Measurements from ENCODE around the gene ZC3HAV1. TPM values are rescaled to one million over a fixed set of nuclear protein-coding genes. Genes with fewer than 3 reads are reported as not detected.

The ZC3HAV1 gene
- total and polyA plus RNA-seq, 2 of the 13 experiments (the other 11 are each of a cell fraction or from before 2014, with no cell fraction given) = 12.7 to 23.7 TPM

DNA sequence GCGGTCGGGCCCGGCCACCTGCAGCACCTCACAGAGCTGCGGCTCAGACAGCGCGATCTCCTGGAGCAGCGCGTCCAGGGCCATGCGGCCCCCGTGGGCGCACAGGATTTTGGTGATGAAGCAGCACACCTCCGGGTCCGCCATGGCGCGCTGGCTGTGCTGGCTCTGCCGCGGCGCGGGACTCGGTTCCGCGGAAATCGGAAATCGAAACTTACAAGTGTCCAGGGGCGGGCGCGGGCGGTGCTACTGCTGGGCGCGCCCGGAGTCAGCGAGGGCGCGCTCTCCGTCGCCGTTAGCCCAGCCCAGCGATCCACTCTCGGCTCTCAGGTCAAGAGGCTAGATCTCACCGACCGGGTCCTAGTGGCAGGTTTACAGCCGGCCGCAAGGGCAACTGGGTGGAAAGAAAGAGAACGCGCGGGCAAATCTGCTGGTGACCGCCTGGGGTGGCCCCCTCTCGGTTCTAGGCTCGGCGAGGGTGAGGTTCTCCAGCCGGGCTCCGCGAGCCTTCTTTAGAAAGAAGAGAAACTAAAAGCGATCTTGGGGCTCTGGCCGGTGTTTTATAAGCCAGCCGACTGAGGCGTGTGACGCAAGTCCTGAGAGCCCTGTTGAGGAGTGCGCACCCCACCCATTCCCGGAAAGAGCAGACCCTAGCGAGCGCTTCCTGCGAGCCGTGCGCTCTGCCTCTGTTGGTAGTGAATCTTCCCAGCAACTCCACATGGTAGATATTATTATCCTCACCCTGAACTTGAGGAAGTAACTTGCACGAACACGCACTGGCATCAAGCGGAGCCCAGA is at the start of gene ZC3HAV1 (continued):
- TF ChIP-seq ATF7 (IDR thresholded peaks at IDR 0.05) = no peak
- no peak for TF ChIP-seq ATF7 (CRISPR knock-in tag; IDR thresholded peaks at IDR 0.05)
- TF ChIP-seq ZSCAN30 (CRISPR knock-in tag; IDR thresholded peaks at IDR 0.05) = 0 out of 2 replicates have a peak, but pooled peaks have one; percentile 7
- TF ChIP-seq RFX1 (IDR thresholded peaks at IDR 0.05) = no peak
- peak; percentile 29; the same call in 1 of the 2 replicates for TF ChIP-seq ZBTB7B (CRISPR knock-in tag; IDR thresholded peaks at IDR 0.05)
- no peak for TF ChIP-seq ZNF652 (CRISPR knock-in tag; IDR thresholded peaks at IDR 0.05; ENCODE audit: borderline replicate concordance, low read depth)
- TF ChIP-seq KLF6 (CRISPR knock-in tag; IDR thresholded peaks at IDR 0.05) = peak; percentile 19; the same call in 1 of the 2 replicates
- 0 out of 2 replicates have a peak, but pooled peaks have one; percentile 24 for TF ChIP-seq GFI1 (CRISPR knock-in tag; IDR thresholded peaks at IDR 0.05; ENCODE audit: borderline replicate concordance)
- peak; percentile 77; the same call in 1 of the 2 replicates for TF ChIP-seq NFKB2 (CRISPR knock-in tag; IDR thresholded peaks at IDR 0.05; ENCODE audit: borderline replicate concordance)
- TF ChIP-seq FOSL2 (CRISPR knock-in tag; IDR thresholded peaks at IDR 0.05) = peak; percentile 2; the same call in 1 of the 2 replicates
- 0 out of 2 replicates have a peak, but pooled peaks have one; percentile 17 for TF ChIP-seq TOE1 (CRISPR knock-in tag; IDR thresholded peaks at IDR 0.05)
- TF ChIP-seq CREM (IDR thresholded peaks at IDR 0.05) = peak; percentile 52; the same call in 1 of the 2 replicates
- TF ChIP-seq CREM (CRISPR knock-in tag; IDR thresholded peaks at IDR 0.05) = no peak
- 0 out of 2 replicates have a peak, but pooled peaks have one; percentile 9 for TF ChIP-seq PPARG (CRISPR knock-in tag; conservative IDR thresholded peaks at IDR 0.05)
- TF ChIP-seq, protein P1, sequence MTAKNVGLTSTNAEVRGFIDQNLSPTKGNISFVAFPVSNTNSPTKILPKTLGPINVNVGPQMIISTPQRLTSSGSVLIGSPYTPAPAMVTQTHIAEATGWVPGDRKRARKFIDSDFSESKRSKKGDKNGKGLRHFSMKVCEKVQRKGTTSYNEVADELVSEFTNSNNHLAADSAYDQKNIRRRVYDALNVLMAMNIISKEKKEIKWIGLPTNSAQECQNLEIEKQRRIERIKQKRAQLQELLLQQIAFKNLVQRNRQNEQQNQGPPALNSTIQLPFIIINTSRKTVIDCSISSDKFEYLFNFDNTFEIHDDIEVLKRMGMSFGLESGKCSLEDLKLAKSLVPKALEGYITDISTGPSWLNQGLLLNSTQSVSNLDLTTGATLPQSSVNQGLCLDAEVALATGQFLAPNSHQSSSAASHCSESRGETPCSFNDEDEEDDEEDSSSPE (CRISPR knock-in tag; IDR thresholded peaks at IDR 0.05) = peak; percentile 76; the same call in 1 of the 2 replicates
- TF ChIP-seq KMT2A (CRISPR knock-in tag; IDR thresholded peaks at IDR 0.05) = peak; percentile 96
- peak; percentile 71; the same call in 1 of the 2 replicates for TF ChIP-seq ZNF724P (CRISPR knock-in tag; IDR thresholded peaks at IDR 0.05; ENCODE audit: borderline replicate concordance)
- TF ChIP-seq NR2F1 (CRISPR knock-in tag; IDR thresholded peaks at IDR 0.05) = peak in 1 of 2 experiments; percentile 29; a peak in 1 of 4 replicates
- peak; percentile 81 for TF ChIP-seq KDM2A (CRISPR knock-in tag; IDR thresholded peaks at IDR 0.05; ENCODE audit: borderline replicate concordance, low read depth)
- TF ChIP-seq HIVEP1 (CRISPR knock-in tag; IDR thresholded peaks at IDR 0.05) = no peak; the same call in 1 of the 2 replicates
- no peak for TF ChIP-seq TCF7 (IDR thresholded peaks at IDR 0.05; ENCODE audit: low read depth)
- TF ChIP-seq MYC (CRISPR knock-in tag; IDR thresholded peaks at IDR 0.05; ENCODE audit: borderline replicate concordance) = peak; percentile 50
- 0 out of 2 replicates have a peak, but pooled peaks have one; percentile 54 for TF ChIP-seq ZFAT (CRISPR knock-in tag; conservative IDR thresholded peaks at IDR 0.05)
- TF ChIP-seq, protein P2, sequence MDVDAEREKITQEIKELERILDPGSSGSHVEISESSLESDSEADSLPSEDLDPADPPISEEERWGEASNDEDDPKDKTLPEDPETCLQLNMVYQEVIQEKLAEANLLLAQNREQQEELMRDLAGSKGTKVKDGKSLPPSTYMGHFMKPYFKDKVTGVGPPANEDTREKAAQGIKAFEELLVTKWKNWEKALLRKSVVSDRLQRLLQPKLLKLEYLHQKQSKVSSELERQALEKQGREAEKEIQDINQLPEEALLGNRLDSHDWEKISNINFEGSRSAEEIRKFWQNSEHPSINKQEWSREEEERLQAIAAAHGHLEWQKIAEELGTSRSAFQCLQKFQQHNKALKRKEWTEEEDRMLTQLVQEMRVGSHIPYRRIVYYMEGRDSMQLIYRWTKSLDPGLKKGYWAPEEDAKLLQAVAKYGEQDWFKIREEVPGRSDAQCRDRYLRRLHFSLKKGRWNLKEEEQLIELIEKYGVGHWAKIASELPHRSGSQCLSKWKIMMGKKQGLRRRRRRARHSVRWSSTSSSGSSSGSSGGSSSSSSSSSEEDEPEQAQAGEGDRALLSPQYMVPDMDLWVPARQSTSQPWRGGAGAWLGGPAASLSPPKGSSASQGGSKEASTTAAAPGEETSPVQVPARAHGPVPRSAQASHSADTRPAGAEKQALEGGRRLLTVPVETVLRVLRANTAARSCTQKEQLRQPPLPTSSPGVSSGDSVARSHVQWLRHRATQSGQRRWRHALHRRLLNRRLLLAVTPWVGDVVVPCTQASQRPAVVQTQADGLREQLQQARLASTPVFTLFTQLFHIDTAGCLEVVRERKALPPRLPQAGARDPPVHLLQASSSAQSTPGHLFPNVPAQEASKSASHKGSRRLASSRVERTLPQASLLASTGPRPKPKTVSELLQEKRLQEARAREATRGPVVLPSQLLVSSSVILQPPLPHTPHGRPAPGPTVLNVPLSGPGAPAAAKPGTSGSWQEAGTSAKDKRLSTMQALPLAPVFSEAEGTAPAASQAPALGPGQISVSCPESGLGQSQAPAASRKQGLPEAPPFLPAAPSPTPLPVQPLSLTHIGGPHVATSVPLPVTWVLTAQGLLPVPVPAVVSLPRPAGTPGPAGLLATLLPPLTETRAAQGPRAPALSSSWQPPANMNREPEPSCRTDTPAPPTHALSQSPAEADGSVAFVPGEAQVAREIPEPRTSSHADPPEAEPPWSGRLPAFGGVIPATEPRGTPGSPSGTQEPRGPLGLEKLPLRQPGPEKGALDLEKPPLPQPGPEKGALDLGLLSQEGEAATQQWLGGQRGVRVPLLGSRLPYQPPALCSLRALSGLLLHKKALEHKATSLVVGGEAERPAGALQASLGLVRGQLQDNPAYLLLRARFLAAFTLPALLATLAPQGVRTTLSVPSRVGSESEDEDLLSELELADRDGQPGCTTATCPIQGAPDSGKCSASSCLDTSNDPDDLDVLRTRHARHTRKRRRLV (CRISPR knock-in tag; IDR thresholded peaks at IDR 0.05) = peak; percentile 47; the same call in 1 of the 2 replicates
- TF ChIP-seq SAP130 (CRISPR knock-in tag; IDR thresholded peaks at IDR 0.05; ENCODE audit: low read depth) = peak; percentile 67
- peak; percentile 10 for TF ChIP-seq ZNF883 (CRISPR knock-in tag; IDR thresholded peaks at IDR 0.05; ENCODE audit: not compliant biosample characterization)
